Ovary (tissue), 9 donors: Measurements from ENCODE around the gene EEF1AKMT3. TPM values are rescaled to one million over a fixed set of nuclear protein-coding genes. Genes with fewer than 3 reads are reported as not detected.
A peak's percentile ranks its signal among the peaks of the same experiment; 100 is the strongest.

Experiments
- DNase-seq, 5 donors: peaks; one replicate each; pipeline ENCODE4 v3.0.0-alpha.2; 2019 to 2020
- H3K27ac ChIP-seq, 2 donors: fragments of 200-600 bp; one replicate each; pipeline versions ENCODE4 v1.5.1 to v1.8.0; 2019 to 2022
- H3K27me3 ChIP-seq: fragments of 200-600 bp; one replicate; pipeline ENCODE4 v1.8.0; 2022
- H3K36me3 ChIP-seq: fragments of 200-600 bp; sonication (generic); one replicate; pipeline ENCODE4 v1.5.1; 2019
- H3K4me1 ChIP-seq: one replicate; pipeline ENCODE4 v1.8.1; 2013; ENCODE audit warnings: mild to moderate bottlenecking, moderate library complexity; ENCODE audit not compliant: insufficient read depth
- H3K4me3 ChIP-seq: fragments of 200-600 bp; sonication (generic); one replicate; pipeline ENCODE4 v1.5.1; 2017
- H3K9me3 ChIP-seq, 2 donors: fragments of 200-600 bp in 1 of 2; sonication (generic) in 1 of 2; one replicate each; pipeline versions ENCODE4 v1.5.1 to v1.8.1; 2013 to 2019; ENCODE audit warnings: mild to moderate bottlenecking in 1 of 2, moderate library complexity in 1 of 2
- CTCF ChIP-seq, 3 donors: fragments of 450-650 bp in 2 of 3; fragments of 200-600 bp in 1 of 3; IDR thresholded peaks; one replicate each; pipeline versions ENCODE4 v1.5.1 to v1.8.0; 2016 to 2022; ENCODE audit warnings: antibody characterized with exemption in 3 of 3, mild to moderate bottlenecking in 1 of 3
- EP300 ChIP-seq: sonication (generic); formaldehyde crosslinking; IDR thresholded peaks from one replicate; pipeline ENCODE4 v1.6.1; 2017; ENCODE audit warnings: antibody characterized with exemption
- POLR2A ChIP-seq: fragments of 450-650 bp; IDR thresholded peaks from one replicate; pipeline ENCODE4 v1.6.1; 2017; ENCODE audit warnings: antibody characterized with exemption, mild to moderate bottlenecking, moderate library complexity
- WGBS, 3 donors: extraction: QIAGEN DNeasy Blood & Tissue Kit in 1 of 3; methylation state at CpG; one replicate each; pipeline versions ENCODE4 v1.1.5 to v1.1.7; 2013 to 2017; 5-methylcytosine and 5-hydroxymethylcytosine counted together
- intact Hi-C, 4 donors: fragments of 100-400 bp; cut with DNase I; formaldehyde crosslinking; loops; one replicate each; pipeline versions ENCODE4 v1.11.0 to v1.15.1; 2022 to 2023
- polyA plus RNA-seq, 2 donors: library from polyadenylated mRNA; stranded (reverse); fragments of 200-250 nt in 1 of 2; fragments of 350-450 nt in 1 of 2; fragmentation: Illumina TruSeq in 1 of 2; extraction: RNeasy Lipid Tissue Mini Kit (QIAGEN cat#74804) in 1 of 2; gene quantifications; one replicate each; pipeline ENCODE4 v1.2.3, GENCODE V29; 2013 to 2014
- total RNA-seq, 7 donors: library from RNA; depleted of rRNA in 2 of 7; stranded (reverse); fragments of >200 nt in 2 of 7; fragmentation: NEBNext Ultra II Directional in 3 of 7; extraction: Animal tissue kit (Norgen Biotek cat#: 25700) in 3 of 7; gene quantifications; one replicate each; pipeline versions ENCODE4 v1.1.0 to v1.2.4, GENCODE V29; 2016 to 2023
- donor health status: DM: no; HTN: no; CAD: no; lungs with moderate emphysema.
- donor health status: DM: no; HTN: no; CAD: no.
- donor health status: Bipolar disorder and iron deficiency.
- donor health status: DM: yes; HTN: yes; CAD: no.
- donor health status: DM: no; HTN: no; CAD: no.
- donor health status: DM: yes; HTN: yes; CAD: no.

The EEF1AKMT3 gene
- total and polyA plus RNA-seq, 9 donors, result 10.4 to 18.0 (median 15.0) TPM

- H3K27ac ChIP-seq, result no peak overlapping the region
Measured at GRCh38 chr12:57823908-57824640, 51.7 kb downstream of the EEF1AKMT3 start.

GRCh38 chr12:57825451-57825850, 53.0 kb downstream of the EEF1AKMT3 start:
- Histone ChIP-seq H3K4me3 (no peak overlapping the region), H3K4me1 (peaks cover 5% of the 10 kb centered on the region), H3K36me3 (no peaks in the 10 kb centered on the region), H3K9me3 (no peaks in the 10 kb centered on the region), H3K27me3 (no peaks in the 10 kb centered on the region), H3K27ac (no peak overlapping the region)
- 83 to 94% (median 84%) methylated on average over 2 of the region's 2 CpGs for WGBS, 3 donors
- DNase-seq, result no peak
- TF ChIP-seq POLR2A (no peak), EP300 (no peak), CTCF (IDR thresholded peaks at IDR 0.05) (no peak)
- intact Hi-C loops, result no loop called here

More at GRCh38 chr12:57823908-57824640, 51.7 kb downstream of the EEF1AKMT3 start:
- Histone ChIP-seq H3K4me1 (no peaks in the 10 kb centered on the region), H3K9me3 (no peaks in the 10 kb centered on the region), H3K4me3 (no peak overlapping the region), H3K36me3 (no peaks in the 10 kb centered on the region), H3K27me3 (no peaks in the 10 kb centered on the region)
- peak in 1 of 5 donors; percentile 20 for DNase-seq
- intact Hi-C loops, result no loop called here
- TF ChIP-seq CTCF (IDR thresholded peaks at IDR 0.05), result no peak
- TF ChIP-seq POLR2A, result no peak
- TF ChIP-seq EP300, result no peak
- 85 to 89% (median 89%) methylated on average over 17 to 18 of the region's 18 CpGs for WGBS, 3 donors

- Histone ChIP-seq H3K36me3 (no peaks in the 10 kb centered on the region), H3K9me3 (no peaks in the 10 kb centered on the region), H3K4me3 (no peak overlapping the region), H3K4me1 (peaks cover 6% of the 10 kb centered on the region), H3K27ac (peak overlapping the region in 1 of 2 donors; percentile 10), H3K27me3 (no peaks in the 10 kb centered on the region)
- intact Hi-C loops, result no loop called here
- DNase-seq, result no peak
- 67 to 79% (median 73%) methylated on average over 2 of the region's 2 CpGs for WGBS, 3 donors
- TF ChIP-seq CTCF (IDR thresholded peaks at IDR 0.05), result no peak
- TF ChIP-seq POLR2A, result no peak
- no peak for TF ChIP-seq EP300
Measured at GRCh38 chr12:57826400-57826799, 54.0 kb downstream of the EEF1AKMT3 start.

GRCh38 chr12:57826966-57827365, 54.6 kb downstream of the EEF1AKMT3 start:
- Histone ChIP-seq H3K27me3 (no peaks in the 10 kb centered on the region), H3K9me3 (no peaks in the 10 kb centered on the region), H3K4me1 (peaks cover 12% of the 10 kb centered on the region), H3K36me3 (no peaks in the 10 kb centered on the region), H3K27ac (peak overlapping the region in 1 of 2 donors; percentile 10), H3K4me3 (no peak overlapping the region)
- DNase-seq, result no peak
- intact Hi-C loops, result no loop called here
- 78 to 83% (median 79%) methylated on average over 1 of the region's 1 CpG for WGBS, 3 donors
- TF ChIP-seq EP300, result no peak
